ENCODE measurements around the gene CWF19L2.

The CWF19L2 gene

GRCh38 chr11:107490836-107491235, 33.2 kb upstream of the CWF19L2 start:
- H3K4me1 ChIP-seq (ENCODE audit: control insufficient read depth in 1 of 2, insufficient read depth in 2 of 2, low read length in 2 of 2), result no peaks in the 10 kb centered on the region
- H3K79me1 ChIP-seq (ENCODE audit: low read length), result no peaks in the 10 kb centered on the region
- no peak overlapping the region for H2BK12ac ChIP-seq (ENCODE audit: low read length)
- H4K12ac ChIP-seq (ENCODE audit: low read depth, low read length), result no peak overlapping the region
- no peak overlapping the region for H3K14ac ChIP-seq (ENCODE audit: low read length)
- no CpG with 5 or more reads among the region's 2 CpGs for WGBS (ENCODE audit: extremely low coverage, insufficient coverage, insufficient read length)
- no peak overlapping the region for H2BK5ac ChIP-seq (ENCODE audit: low read depth, low read length, poor library complexity)
- H3K4ac ChIP-seq (ENCODE audit: low read depth, low read length), result no peak overlapping the region
- no peak overlapping the region for H4K8ac ChIP-seq (ENCODE audit: low read depth, low read length)
- H2BK120ac ChIP-seq (ENCODE audit: insufficient read depth, low read length, poor library complexity), result no peak overlapping the region
- no peaks in the 10 kb centered on the region for H3K27me3 ChIP-seq (ENCODE audit: insufficient read depth, low read length)
- no peaks in the 10 kb centered on the region for H3K9me3 ChIP-seq (ENCODE audit: insufficient read depth, low read depth, low read length)
- H4K91ac ChIP-seq (ENCODE audit: low read depth, low read length), result no peak overlapping the region
- no peaks in the 10 kb centered on the region for H3K36me3 ChIP-seq (ENCODE audit: control insufficient read depth in 1 of 2, insufficient read depth in 2 of 2, low read length in 2 of 2)
- no peak overlapping the region for H3K4me3 ChIP-seq (ENCODE audit: low read depth, low read length)
- no peak overlapping the region for H3K18ac ChIP-seq (ENCODE audit: low read length)
- no peaks in the 10 kb centered on the region for H3K79me2 ChIP-seq (ENCODE audit: control insufficient read depth, insufficient read depth, low read length, poor library complexity)
- DNase-seq, result no peak
- no peak overlapping the region for H3K9ac ChIP-seq (ENCODE audit: low read length)
- H3K23ac ChIP-seq (ENCODE audit: low read length), result no peak overlapping the region
- H3K4me2 ChIP-seq (ENCODE audit: low read length), result no peak overlapping the region
- H2AFZ ChIP-seq (ENCODE audit: insufficient read depth, low read length, poor library complexity), result no peak overlapping the region
- no peak overlapping the region for H3K27ac ChIP-seq (ENCODE audit: low read depth, low read length)
- H2AK5ac ChIP-seq (ENCODE audit: low read length), result no peak overlapping the region

- Histone ChIP-seq H3K79me2 (ENCODE audit: control insufficient read depth, insufficient read depth, low read length, poor library complexity) (no peaks in the 10 kb centered on the region), H4K12ac (ENCODE audit: low read depth, low read length) (no peak overlapping the region), H3K23ac (ENCODE audit: low read length) (no peak overlapping the region), H2AK5ac (ENCODE audit: low read length) (no peak overlapping the region), H3K4me2 (ENCODE audit: low read length) (no peak overlapping the region), H2BK12ac (ENCODE audit: low read length) (no peak overlapping the region), H2BK120ac (ENCODE audit: insufficient read depth, low read length, poor library complexity) (no peak overlapping the region), H3K9ac (ENCODE audit: low read length) (no peak overlapping the region), H3K27ac (ENCODE audit: low read depth, low read length) (no peak overlapping the region), H3K27me3 (ENCODE audit: insufficient read depth, low read length) (no peaks in the 10 kb centered on the region), H3K14ac (ENCODE audit: low read length) (no peak overlapping the region), H2BK5ac (ENCODE audit: low read depth, low read length, poor library complexity) (no peak overlapping the region), H3K4me1 (ENCODE audit: control insufficient read depth in 1 of 2, insufficient read depth in 2 of 2, low read length in 2 of 2) (no peaks in the 10 kb centered on the region), H4K91ac (ENCODE audit: low read depth, low read length) (no peak overlapping the region), H2AFZ (ENCODE audit: insufficient read depth, low read length, poor library complexity) (no peak overlapping the region), H3K4ac (ENCODE audit: low read depth, low read length) (no peak overlapping the region), H3K18ac (ENCODE audit: low read length) (no peak overlapping the region), H3K79me1 (ENCODE audit: low read length) (no peaks in the 10 kb centered on the region), H3K36me3 (ENCODE audit: control insufficient read depth in 1 of 2, insufficient read depth in 2 of 2, low read length in 2 of 2) (no peaks in the 10 kb centered on the region), H4K8ac (ENCODE audit: low read depth, low read length) (no peak overlapping the region), H3K4me3 (ENCODE audit: low read depth, low read length) (no peak overlapping the region), H3K9me3 (ENCODE audit: insufficient read depth, low read depth, low read length) (no peaks in the 10 kb centered on the region)
- no peak for DNase-seq
Measured at GRCh38 chr11:107482234-107482633, 24.6 kb upstream of the CWF19L2 start.

- Histone ChIP-seq H3K4me1 (ENCODE audit: control insufficient read depth in 1 of 2, insufficient read depth in 2 of 2, low read length in 2 of 2) (no peaks in the 10 kb centered on the region), H2AK5ac (ENCODE audit: low read length) (no peak overlapping the region), H3K4me3 (ENCODE audit: low read depth, low read length) (no peak overlapping the region), H3K27ac (ENCODE audit: low read depth, low read length) (no peak overlapping the region), H3K9me3 (ENCODE audit: insufficient read depth, low read depth, low read length) (no peaks in the 10 kb centered on the region), H3K4me2 (ENCODE audit: low read length) (no peak overlapping the region), H3K14ac (ENCODE audit: low read length) (no peak overlapping the region), H2AFZ (ENCODE audit: insufficient read depth, low read length, poor library complexity) (no peak overlapping the region), H3K4ac (ENCODE audit: low read depth, low read length) (no peak overlapping the region), H3K23ac (ENCODE audit: low read length) (no peak overlapping the region), H4K8ac (ENCODE audit: low read depth, low read length) (no peak overlapping the region), H3K79me1 (ENCODE audit: low read length) (no peaks in the 10 kb centered on the region), H2BK12ac (ENCODE audit: low read length) (no peak overlapping the region), H2BK5ac (ENCODE audit: low read depth, low read length, poor library complexity) (no peak overlapping the region), H4K91ac (ENCODE audit: low read depth, low read length) (no peak overlapping the region), H2BK120ac (ENCODE audit: insufficient read depth, low read length, poor library complexity) (no peak overlapping the region), H3K18ac (ENCODE audit: low read length) (no peak overlapping the region), H3K27me3 (ENCODE audit: insufficient read depth, low read length) (no peaks in the 10 kb centered on the region), H3K9ac (ENCODE audit: low read length) (no peak overlapping the region), H4K12ac (ENCODE audit: low read depth, low read length) (no peak overlapping the region), H3K36me3 (ENCODE audit: control insufficient read depth in 1 of 2, insufficient read depth in 2 of 2, low read length in 2 of 2) (no peaks in the 10 kb centered on the region), H3K79me2 (ENCODE audit: control insufficient read depth, insufficient read depth, low read length, poor library complexity) (no peaks in the 10 kb centered on the region)
- no peak for DNase-seq
Measured at GRCh38 chr11:107478922-107479321, 21.3 kb upstream of the CWF19L2 start.

- Histone ChIP-seq H3K4me3 (ENCODE audit: low read depth, low read length) (no peak overlapping the region), H3K9me3 (ENCODE audit: insufficient read depth, low read depth, low read length) (no peaks in the 10 kb centered on the region), H3K27ac (ENCODE audit: low read depth, low read length) (no peak overlapping the region), H4K12ac (ENCODE audit: low read depth, low read length) (no peak overlapping the region), H3K27me3 (ENCODE audit: insufficient read depth, low read length) (no peaks in the 10 kb centered on the region), H2BK120ac (ENCODE audit: insufficient read depth, low read length, poor library complexity) (no peak overlapping the region), H3K14ac (ENCODE audit: low read length) (no peak overlapping the region), H3K9ac (ENCODE audit: low read length) (no peak overlapping the region), H4K91ac (ENCODE audit: low read depth, low read length) (no peak overlapping the region), H2BK12ac (ENCODE audit: low read length) (no peak overlapping the region), H4K8ac (ENCODE audit: low read depth, low read length) (no peak overlapping the region), H3K79me1 (ENCODE audit: low read length) (no peaks in the 10 kb centered on the region), H3K4me1 (ENCODE audit: control insufficient read depth in 1 of 2, insufficient read depth in 2 of 2, low read length in 2 of 2) (no peaks in the 10 kb centered on the region), H3K36me3 (ENCODE audit: control insufficient read depth in 1 of 2, insufficient read depth in 2 of 2, low read length in 2 of 2) (no peaks in the 10 kb centered on the region), H3K23ac (ENCODE audit: low read length) (no peak overlapping the region), H2BK5ac (ENCODE audit: low read depth, low read length, poor library complexity) (no peak overlapping the region), H2AFZ (ENCODE audit: insufficient read depth, low read length, poor library complexity) (no peak overlapping the region), H3K18ac (ENCODE audit: low read length) (no peak overlapping the region), H2AK5ac (ENCODE audit: low read length) (no peak overlapping the region), H3K4me2 (ENCODE audit: low read length) (no peak overlapping the region), H3K79me2 (ENCODE audit: control insufficient read depth, insufficient read depth, low read length, poor library complexity) (no peaks in the 10 kb centered on the region), H3K4ac (ENCODE audit: low read depth, low read length) (no peak overlapping the region)
- no peak for DNase-seq
- WGBS (ENCODE audit: extremely low coverage, insufficient coverage, insufficient read length), result no CpG with 5 or more reads among the region's 3 CpGs
Measured at GRCh38 chr11:107477820-107478219, 20.2 kb upstream of the CWF19L2 start.

GRCh38 chr11:107473792-107474191, 16.2 kb upstream of the CWF19L2 start:
- no peak overlapping the region for H3K4ac ChIP-seq (ENCODE audit: low read depth, low read length)
- H3K4me1 ChIP-seq (ENCODE audit: control insufficient read depth in 1 of 2, insufficient read depth in 2 of 2, low read length in 2 of 2), result no peaks in the 10 kb centered on the region
- no peak overlapping the region for H3K27ac ChIP-seq (ENCODE audit: low read depth, low read length)
- no peak overlapping the region for H4K91ac ChIP-seq (ENCODE audit: low read depth, low read length)
- H3K18ac ChIP-seq (ENCODE audit: low read length), result no peak overlapping the region
- H2BK5ac ChIP-seq (ENCODE audit: low read depth, low read length, poor library complexity), result no peak overlapping the region
- H3K36me3 ChIP-seq (ENCODE audit: control insufficient read depth in 1 of 2, insufficient read depth in 2 of 2, low read length in 2 of 2), result no peaks in the 10 kb centered on the region
- H3K23ac ChIP-seq (ENCODE audit: low read length), result no peak overlapping the region
- no peak overlapping the region for H3K4me2 ChIP-seq (ENCODE audit: low read length)
- no peak for DNase-seq
- H2AK5ac ChIP-seq (ENCODE audit: low read length), result no peak overlapping the region
- H2BK120ac ChIP-seq (ENCODE audit: insufficient read depth, low read length, poor library complexity), result no peak overlapping the region
- no CpG with 5 or more reads among the region's 3 CpGs for WGBS (ENCODE audit: extremely low coverage, insufficient coverage, insufficient read length)
- no peak overlapping the region for H2BK12ac ChIP-seq (ENCODE audit: low read length)
- H4K12ac ChIP-seq (ENCODE audit: low read depth, low read length), result no peak overlapping the region
- H2AFZ ChIP-seq (ENCODE audit: insufficient read depth, low read length, poor library complexity), result no peak overlapping the region
- no peak overlapping the region for H4K8ac ChIP-seq (ENCODE audit: low read depth, low read length)
- no peak overlapping the region for H3K14ac ChIP-seq (ENCODE audit: low read length)
- no peaks in the 10 kb centered on the region for H3K27me3 ChIP-seq (ENCODE audit: insufficient read depth, low read length)
- H3K9me3 ChIP-seq (ENCODE audit: insufficient read depth, low read depth, low read length), result no peaks in the 10 kb centered on the region
- no peaks in the 10 kb centered on the region for H3K79me2 ChIP-seq (ENCODE audit: control insufficient read depth, insufficient read depth, low read length, poor library complexity)
- H3K9ac ChIP-seq (ENCODE audit: low read length), result no peak overlapping the region
- no peaks in the 10 kb centered on the region for H3K79me1 ChIP-seq (ENCODE audit: low read length)
- H3K4me3 ChIP-seq (ENCODE audit: low read depth, low read length), result no peak overlapping the region

Measured in trophoblast cell (in vitro differentiated cells and primary cell).